Neutrophil (primary cell): ENCODE measurements around the gene SUSD4.
"Not testable (repeated sequence)": the region's sequence is repeated elsewhere in the genome, so short reads cannot be mapped to it uniquely, and the experiment has no call there.

Source experiments
- H3K27ac ChIP-seq: fragments of 200-600 bp; sonication (generic); 2 replicates; pipeline ENCODE4 v1.5.1; 2016; ENCODE audit warnings: mild to moderate bottlenecking, moderate library complexity
- H3K27me3 ChIP-seq: fragments of 200-600 bp; sonication (generic); 2 replicates; pipeline ENCODE4 v1.6.0; 2016; ENCODE audit warnings: mild to moderate bottlenecking
- H3K36me3 ChIP-seq: fragments of 200-600 bp; sonication (generic); 2 replicates; pipeline ENCODE4 v1.5.1; 2017
- H3K4me1 ChIP-seq, 2 experiments: fragments of 200-600 bp in 1 of 2; sonication (generic) in 1 of 2; 1 replicate in 1 of 2; 2 replicates in 1 of 2; pipeline versions ENCODE4 v1.5.1 to v1.6.1; 2013 to 2016; ENCODE audit warnings: low read depth in 1 of 2, low read length in 1 of 2, mild to moderate bottlenecking in 1 of 2, moderate library complexity in 1 of 2; ENCODE audit not compliant: control insufficient read depth in 1 of 2, insufficient read depth in 1 of 2
- H3K4me3 ChIP-seq, 2 experiments: fragments of 200-600 bp in 1 of 2; sonication (generic) in 1 of 2; 1 replicate in 1 of 2; 2 replicates in 1 of 2; pipeline ENCODE4 v1.5.1; 2013 to 2016; ENCODE audit warnings: low read depth in 1 of 2, low read length in 1 of 2, mild to moderate bottlenecking in 1 of 2, moderate library complexity in 1 of 2
- H3K9me3 ChIP-seq: fragments of 200-600 bp; sonication (generic); 2 replicates; pipeline ENCODE4 v1.5.1; 2016
- TF ChIP-seq, protein P1 (sequence below): fragments of 200-600 bp; sonication (generic); IDR thresholded peaks from 2 replicates; pipeline ENCODE4 v1.5.1; 2016; ENCODE audit warnings: antibody characterized with exemption

SUSD4 gene

DNA sequence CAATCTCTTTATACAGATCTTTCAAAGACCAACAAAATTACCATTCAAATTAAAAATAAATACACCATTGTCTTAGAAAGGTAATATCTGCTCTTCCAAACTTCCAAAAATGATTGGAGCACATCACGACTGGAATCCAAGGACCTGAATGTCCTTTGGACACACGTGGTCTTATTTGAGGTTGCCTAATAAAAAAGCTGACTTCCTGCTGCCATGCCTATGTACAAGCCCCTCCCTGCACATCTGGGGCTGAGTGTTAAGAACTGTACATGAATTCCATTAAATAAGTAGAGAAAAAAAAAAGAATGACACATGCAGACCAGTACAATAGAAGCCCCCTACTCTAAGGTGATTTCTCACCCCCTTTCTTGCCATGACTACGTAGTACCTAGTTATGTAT, 73.6 kb downstream of the SUSD4 start:
- Histone ChIP-seq H3K36me3 (no peaks in the 10 kb centered on the region), H3K27ac (no peak overlapping the region), H3K27me3 (peaks cover 6% of the 10 kb centered on the region), H3K4me1 (no peaks in the 10 kb centered on the region), H3K9me3 (no peaks in the 10 kb centered on the region), H3K4me3 (no peak overlapping the region)
- TF ChIP-seq, protein P1, sequence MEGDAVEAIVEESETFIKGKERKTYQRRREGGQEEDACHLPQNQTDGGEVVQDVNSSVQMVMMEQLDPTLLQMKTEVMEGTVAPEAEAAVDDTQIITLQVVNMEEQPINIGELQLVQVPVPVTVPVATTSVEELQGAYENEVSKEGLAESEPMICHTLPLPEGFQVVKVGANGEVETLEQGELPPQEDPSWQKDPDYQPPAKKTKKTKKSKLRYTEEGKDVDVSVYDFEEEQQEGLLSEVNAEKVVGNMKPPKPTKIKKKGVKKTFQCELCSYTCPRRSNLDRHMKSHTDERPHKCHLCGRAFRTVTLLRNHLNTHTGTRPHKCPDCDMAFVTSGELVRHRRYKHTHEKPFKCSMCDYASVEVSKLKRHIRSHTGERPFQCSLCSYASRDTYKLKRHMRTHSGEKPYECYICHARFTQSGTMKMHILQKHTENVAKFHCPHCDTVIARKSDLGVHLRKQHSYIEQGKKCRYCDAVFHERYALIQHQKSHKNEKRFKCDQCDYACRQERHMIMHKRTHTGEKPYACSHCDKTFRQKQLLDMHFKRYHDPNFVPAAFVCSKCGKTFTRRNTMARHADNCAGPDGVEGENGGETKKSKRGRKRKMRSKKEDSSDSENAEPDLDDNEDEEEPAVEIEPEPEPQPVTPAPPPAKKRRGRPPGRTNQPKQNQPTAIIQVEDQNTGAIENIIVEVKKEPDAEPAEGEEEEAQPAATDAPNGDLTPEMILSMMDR = no peak

DNA sequence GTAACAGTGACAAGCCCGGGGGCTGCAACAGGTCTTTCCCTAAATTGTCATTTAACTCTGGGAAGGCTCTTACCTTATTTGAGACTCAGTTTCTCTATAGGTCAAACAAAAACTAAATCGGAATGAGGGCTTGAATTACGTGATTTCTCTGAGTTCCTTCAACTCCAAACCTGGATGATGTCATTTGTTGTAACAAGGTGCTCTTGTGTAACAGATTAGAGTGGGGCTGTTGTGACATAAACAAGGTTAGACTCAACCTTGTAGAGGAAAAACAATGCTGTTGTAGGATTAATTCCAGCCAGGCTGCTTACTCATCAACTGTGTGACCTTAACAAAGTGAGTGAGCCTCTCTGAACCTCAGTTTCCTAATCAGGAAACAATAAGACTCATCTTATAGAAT, 74.4 kb downstream of the SUSD4 start:
- Histone ChIP-seq H3K27ac (no peak overlapping the region), H3K4me1 (no peaks in the 10 kb centered on the region), H3K9me3 (no peaks in the 10 kb centered on the region), H3K36me3 (no peaks in the 10 kb centered on the region), H3K4me3 (no peak overlapping the region), H3K27me3 (peaks cover 6% of the 10 kb centered on the region)
- TF ChIP-seq, protein P1 = no peak

DNA sequence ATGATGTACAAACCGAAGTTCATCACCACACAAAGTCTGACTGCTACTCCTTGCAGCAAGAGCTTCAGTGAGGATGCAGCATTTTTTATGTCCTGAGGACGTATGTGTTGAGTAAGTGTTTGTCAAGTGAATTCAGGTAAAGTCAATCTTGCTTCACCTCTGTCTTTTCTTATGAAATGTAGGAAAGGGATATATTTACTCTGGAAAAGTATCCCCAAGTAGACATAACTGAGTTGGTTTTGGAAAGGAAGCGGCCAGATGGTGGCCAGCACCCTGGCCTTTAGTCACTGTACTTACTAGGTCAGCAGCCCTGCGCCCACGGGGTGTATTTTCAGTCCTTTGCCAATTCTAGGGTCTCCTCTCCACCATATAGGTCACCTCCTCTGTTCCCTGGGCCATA, 75.2 kb downstream of the SUSD4 start:
- Histone ChIP-seq H3K9me3 (no peaks in the 10 kb centered on the region), H3K4me1 (no peaks in the 10 kb centered on the region), H3K27me3 (peaks cover 6% of the 10 kb centered on the region), H3K4me3 (no peak overlapping the region), H3K36me3 (no peaks in the 10 kb centered on the region), H3K27ac (no peak overlapping the region)
- TF ChIP-seq, protein P1 = no peak

DNA sequence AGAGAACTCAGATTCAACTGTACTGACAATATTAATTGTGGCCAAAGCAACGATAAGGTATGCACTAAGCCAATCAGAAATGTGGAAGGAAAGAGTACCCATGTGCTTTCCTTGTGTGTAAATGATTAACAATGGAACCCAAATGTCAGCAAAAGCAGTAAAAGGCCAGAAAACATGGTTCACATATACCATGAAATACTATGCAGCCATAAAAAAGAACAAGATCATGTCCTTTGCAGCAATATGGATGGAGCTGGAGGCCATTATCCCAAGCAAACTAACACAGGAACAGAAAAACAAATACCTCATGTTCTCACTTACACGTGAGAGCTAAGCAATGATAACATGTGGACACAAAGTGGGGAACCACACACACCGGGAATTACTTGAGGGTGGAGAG, 78.5 kb downstream of the SUSD4 start:
- Histone ChIP-seq H3K9me3 (no peaks in the 10 kb centered on the region), H3K4me1 (no peaks in the 10 kb centered on the region), H3K4me3 (no peak overlapping the region), H3K27me3 (no peaks in the 10 kb centered on the region), H3K36me3 (no peaks in the 10 kb centered on the region), H3K27ac (no peak overlapping the region)
- TF ChIP-seq, protein P1 = no peak

DNA sequence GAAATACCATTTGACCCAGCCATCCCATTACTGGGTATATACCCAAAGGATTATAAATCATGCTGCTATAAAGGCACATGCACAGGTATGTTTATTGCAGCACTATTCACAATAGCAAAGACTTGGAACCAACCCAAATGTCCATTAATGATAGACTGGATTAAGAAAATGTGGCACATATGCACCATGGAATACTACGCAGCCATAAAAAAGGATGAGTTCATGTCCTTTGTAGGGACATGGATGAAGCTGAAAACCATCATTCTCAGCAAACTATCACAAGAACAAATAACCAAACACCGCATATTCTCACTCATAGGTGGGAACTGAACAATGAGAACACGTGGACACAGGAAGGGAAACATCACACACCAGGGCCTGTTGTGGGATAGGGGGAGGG, 80.3 kb downstream of the SUSD4 start:
- not testable (repeated sequence) for H3K4me3 ChIP-seq, H3K27me3 ChIP-seq, H3K27ac ChIP-seq, H3K9me3 ChIP-seq, H3K4me1 ChIP-seq, H3K36me3 ChIP-seq

DNA sequence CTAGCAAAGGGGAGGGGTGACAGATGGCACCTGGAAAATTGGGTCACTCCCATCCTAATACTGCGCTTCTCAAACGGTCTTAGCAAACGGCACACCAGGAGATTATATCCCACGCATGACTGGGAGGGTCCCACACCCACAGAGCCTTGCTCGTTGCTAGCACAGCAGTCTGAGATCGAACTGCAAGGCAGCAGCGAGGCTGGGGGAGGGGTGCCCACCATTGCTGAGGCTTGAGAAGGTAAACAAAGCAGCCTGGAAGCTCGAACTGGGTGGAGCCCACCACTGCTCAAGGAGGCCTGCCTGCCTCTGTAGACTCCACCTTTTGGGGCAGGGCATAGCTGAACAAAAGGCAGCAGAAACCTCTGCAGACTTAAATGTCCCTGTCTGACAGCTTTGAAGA, 85.7 kb downstream of the SUSD4 start:
- not testable (repeated sequence) for H3K36me3 ChIP-seq, H3K4me3 ChIP-seq, H3K27me3 ChIP-seq, H3K9me3 ChIP-seq, H3K27ac ChIP-seq, H3K4me1 ChIP-seq

DNA sequence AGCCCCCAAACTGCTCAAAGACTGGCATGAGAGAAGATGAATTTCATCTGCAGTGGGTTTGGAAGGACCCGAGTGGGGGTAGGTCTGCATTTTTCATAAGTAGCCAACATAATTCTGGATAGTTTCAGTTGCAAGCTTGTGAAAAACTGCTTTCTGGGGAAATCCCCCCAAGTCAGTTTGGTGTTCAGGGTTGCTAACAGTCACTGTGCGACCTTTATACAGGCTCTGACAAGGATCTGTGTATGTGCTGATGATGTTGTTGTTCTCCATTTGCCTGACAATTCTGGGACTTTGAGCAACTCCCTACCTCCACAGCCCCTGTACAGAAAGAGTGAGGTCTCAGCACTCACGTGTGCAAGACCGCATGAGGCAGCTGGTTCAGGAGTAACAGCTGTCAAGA, 87.9 kb downstream of the SUSD4 start:
- Histone ChIP-seq H3K36me3 (no peaks in the 10 kb centered on the region), H3K27me3 (no peaks in the 10 kb centered on the region), H3K27ac (no peak overlapping the region), H3K9me3 (no peaks in the 10 kb centered on the region), H3K4me3 (no peak overlapping the region), H3K4me1 (no peaks in the 10 kb centered on the region)
- TF ChIP-seq, protein P1 = no peak
